ENCODE data around the gene WNT8A. TPM values are rescaled to one million over a fixed set of nuclear protein-coding genes. Genes with fewer than 3 reads are reported as not detected.
"Not testable (repeated sequence)": the region's sequence is repeated elsewhere in the genome, so short reads cannot be mapped to it uniquely, and the experiment has no call there.

WNT8A gene
- total RNA-seq, 3 donors from 2014 or later = not detected

DNA sequence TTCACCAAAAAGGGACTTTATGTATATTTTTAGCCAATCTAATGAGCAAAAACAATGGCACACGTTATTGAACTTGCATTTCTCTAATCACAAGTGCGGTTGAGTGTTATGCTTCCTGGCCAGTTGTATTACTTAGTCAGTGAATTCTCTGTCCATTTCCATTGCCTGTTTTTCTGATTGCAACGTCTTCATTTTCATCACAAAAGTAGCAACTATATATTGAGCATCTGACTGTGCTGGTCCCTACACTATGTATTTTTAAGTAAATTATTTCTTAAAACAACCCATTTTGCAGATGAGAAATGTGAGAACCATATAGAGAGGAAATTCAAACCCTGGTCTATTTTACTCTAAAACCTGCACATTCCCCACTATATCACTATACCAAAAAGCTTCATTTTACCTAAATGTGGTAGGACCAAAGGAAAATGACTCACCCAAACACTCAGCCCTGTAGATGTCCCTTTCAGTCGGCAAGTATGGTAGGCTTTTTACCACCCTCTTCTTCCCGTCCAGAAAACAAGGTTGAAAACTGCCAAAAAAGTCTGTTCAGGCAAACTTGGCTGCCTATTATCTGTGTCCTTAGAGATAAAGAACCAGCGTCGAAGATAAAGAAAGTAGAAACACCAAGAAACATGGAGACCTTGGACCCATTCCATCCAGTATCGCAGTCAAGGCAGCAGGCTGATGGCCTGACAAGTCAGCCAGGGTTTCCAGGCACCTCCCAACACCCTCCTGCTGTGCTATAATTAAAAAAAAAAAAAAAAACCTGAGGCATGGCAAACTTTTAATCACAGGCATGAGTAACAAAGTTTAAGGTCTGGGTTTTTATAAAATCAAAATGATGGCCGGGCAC is 32.2 kb upstream of the WNT8A start:
- H3K4me1 ChIP-seq (ENCODE audit: low read depth) = no peaks in the 10 kb centered on the region
- no peak for ATAC-seq
- no peaks in the 10 kb centered on the region for H3K36me3 ChIP-seq (ENCODE audit: low read depth)
- intact Hi-C loops (cut with DNase I, micrococcal nuclease) = no loop called here
- TF ChIP-seq, protein P1, sequence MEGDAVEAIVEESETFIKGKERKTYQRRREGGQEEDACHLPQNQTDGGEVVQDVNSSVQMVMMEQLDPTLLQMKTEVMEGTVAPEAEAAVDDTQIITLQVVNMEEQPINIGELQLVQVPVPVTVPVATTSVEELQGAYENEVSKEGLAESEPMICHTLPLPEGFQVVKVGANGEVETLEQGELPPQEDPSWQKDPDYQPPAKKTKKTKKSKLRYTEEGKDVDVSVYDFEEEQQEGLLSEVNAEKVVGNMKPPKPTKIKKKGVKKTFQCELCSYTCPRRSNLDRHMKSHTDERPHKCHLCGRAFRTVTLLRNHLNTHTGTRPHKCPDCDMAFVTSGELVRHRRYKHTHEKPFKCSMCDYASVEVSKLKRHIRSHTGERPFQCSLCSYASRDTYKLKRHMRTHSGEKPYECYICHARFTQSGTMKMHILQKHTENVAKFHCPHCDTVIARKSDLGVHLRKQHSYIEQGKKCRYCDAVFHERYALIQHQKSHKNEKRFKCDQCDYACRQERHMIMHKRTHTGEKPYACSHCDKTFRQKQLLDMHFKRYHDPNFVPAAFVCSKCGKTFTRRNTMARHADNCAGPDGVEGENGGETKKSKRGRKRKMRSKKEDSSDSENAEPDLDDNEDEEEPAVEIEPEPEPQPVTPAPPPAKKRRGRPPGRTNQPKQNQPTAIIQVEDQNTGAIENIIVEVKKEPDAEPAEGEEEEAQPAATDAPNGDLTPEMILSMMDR (IDR thresholded peaks at IDR 0.05) = no peak
- no peak overlapping the region for H3K4me3 ChIP-seq
- DNase-seq = no peak
- no peaks in the 10 kb centered on the region for H3K9me3 ChIP-seq

DNA sequence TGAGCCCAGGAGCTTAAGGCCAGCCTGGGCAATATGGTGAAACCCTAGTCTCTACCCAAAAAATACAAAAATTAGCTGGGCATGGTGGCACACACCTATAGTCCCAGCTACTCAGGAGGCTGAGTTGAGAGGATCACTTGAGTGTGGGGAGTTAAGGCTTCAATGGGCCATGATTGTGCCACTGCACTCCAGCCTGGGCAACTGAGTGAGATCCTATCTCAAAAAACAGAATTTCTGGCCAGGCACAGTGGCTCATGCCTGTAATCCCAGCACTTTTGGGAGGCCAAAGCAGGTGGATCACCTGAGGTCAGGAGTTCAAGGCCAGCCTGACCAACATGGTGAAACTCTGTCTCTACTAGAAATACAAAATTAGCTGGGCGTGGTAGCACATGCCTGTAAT is 31.1 kb upstream of the WNT8A start:
- H3K36me3 ChIP-seq (ENCODE audit: low read depth); ATAC-seq; DNase-seq; H3K4me1 ChIP-seq (ENCODE audit: low read depth); H3K4me3 ChIP-seq; intact Hi-C loops (cut with DNase I, micrococcal nuclease); H3K9me3 ChIP-seq: not testable (repeated sequence)

DNA sequence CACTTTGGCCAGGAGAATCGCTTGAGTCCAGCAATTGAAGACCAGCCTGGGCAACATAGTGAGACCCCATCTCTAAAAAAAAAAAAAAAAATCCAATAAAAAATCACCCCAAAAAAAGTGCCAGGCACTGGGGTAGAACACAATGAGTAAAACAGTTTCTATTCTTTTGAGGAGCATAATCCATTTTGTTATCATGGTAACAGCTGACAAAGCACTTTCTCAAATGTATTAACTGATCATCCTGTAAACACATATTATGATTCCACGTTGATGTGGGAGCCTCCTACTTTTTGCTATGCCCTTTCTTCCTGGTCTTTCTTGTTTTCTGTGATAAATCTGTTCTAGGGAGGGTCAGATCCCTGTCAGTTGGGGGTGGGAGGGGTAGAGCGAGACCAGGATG is 30.3 kb upstream of the WNT8A start:
- no peaks in the 10 kb centered on the region for H3K4me1 ChIP-seq (ENCODE audit: low read depth)
- intact Hi-C loops (cut with DNase I, micrococcal nuclease) = no loop called here
- H3K4me3 ChIP-seq = no peak overlapping the region
- H3K36me3 ChIP-seq (ENCODE audit: low read depth) = no peaks in the 10 kb centered on the region
- ATAC-seq (no peak), DNase-seq (no peak)
- TF ChIP-seq, protein P1 (IDR thresholded peaks at IDR 0.05) = no peak
- H3K9me3 ChIP-seq = no peaks in the 10 kb centered on the region

DNA sequence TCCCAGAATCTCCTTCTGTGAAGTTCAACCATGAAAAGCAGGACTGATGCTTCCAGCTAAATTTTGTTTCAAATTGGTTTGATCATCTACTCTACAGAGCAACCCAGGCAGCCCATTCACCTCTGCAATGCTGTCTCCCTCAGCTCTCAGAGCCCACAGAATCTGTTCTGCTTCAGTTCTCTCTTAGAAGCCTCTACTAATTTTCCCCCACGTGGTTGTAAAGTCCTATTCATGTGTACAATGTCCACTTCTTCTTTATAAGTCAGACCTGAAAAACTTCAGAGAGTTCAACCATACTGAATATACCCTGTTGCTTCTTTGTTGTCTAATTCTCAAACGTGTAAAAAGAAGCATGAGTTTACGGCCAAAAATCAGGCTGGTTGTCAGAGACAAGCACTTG is 29.6 kb upstream of the WNT8A start:
- Histone ChIP-seq H3K9me3 (no peaks in the 10 kb centered on the region), H3K36me3 (ENCODE audit: low read depth) (no peaks in the 10 kb centered on the region), H3K4me3 (no peak overlapping the region), H3K4me1 (ENCODE audit: low read depth) (no peaks in the 10 kb centered on the region)
- intact Hi-C loops (cut with DNase I, micrococcal nuclease) = no loop called here
- TF ChIP-seq, protein P1 (IDR thresholded peaks at IDR 0.05) = no peak
- ATAC-seq (no peak), DNase-seq (no peak)

DNA sequence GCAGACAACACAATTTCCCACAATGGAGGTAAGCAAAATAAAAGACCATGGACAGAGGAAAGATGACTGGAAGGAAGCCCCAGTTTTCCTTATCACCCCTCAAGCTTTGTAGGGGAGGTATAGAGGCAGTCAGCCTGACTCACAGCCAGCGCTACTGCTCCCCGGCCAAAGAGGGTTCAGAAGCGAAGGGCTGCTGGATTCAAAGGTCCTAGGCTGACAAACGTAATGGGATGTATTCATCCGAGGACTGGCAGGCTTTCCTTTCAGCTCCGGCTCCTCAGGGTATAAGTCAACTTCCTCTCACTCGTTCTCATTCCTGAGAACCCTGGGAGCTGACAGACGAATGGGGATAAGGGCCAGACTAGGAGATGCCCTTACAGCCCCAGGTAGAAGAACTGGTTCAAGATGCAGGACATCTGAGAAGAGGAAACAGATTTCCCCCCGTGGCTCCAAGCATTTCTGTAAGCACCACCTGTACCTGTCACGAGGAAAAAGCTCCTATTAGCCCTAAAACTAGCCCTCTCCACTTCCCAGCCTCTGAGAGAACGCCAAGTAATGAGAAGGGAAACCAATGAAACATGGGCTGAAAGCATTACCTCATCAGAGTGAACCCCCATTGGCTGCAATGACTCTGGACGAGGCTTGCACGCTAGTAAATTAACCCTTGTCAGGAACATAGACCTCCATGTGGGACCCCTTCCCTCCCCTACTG is 28.8 kb upstream of the WNT8A start:
- no peaks in the 10 kb centered on the region for H3K36me3 ChIP-seq (ENCODE audit: low read depth)
- DNase-seq = no peak
- ATAC-seq = no peak
- no peak overlapping the region for H3K4me3 ChIP-seq
- intact Hi-C loops (cut with DNase I, micrococcal nuclease) = no loop called here
- TF ChIP-seq, protein P1 (IDR thresholded peaks at IDR 0.05) = no peak
- H3K4me1 ChIP-seq (ENCODE audit: low read depth) = no peaks in the 10 kb centered on the region
- no peaks in the 10 kb centered on the region for H3K9me3 ChIP-seq

DNA sequence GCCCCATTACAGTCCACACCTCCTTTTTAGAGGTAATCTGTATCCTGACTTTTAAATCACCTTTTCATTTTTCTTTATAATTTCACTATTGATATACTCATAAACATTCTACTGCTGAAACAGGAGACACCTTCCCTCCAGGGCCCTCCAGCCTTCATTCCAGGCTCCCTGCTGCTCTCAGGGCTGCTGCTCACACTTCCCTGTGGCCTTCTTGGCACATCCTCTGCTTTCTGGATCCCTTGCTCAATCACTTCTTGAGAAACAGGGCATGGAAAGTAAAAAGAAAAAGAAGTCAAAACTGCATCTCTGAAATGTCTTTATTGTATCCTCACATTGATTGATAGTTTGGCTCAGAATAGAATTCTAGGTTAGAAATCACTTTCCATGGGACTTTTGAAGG is 19.3 kb upstream of the WNT8A start:
- no peak for ATAC-seq
- DNase-seq = no peak
- H3K36me3 ChIP-seq (ENCODE audit: low read depth) = no peaks in the 10 kb centered on the region
- intact Hi-C loops (cut with DNase I, micrococcal nuclease) = no loop called here
- H3K4me1 ChIP-seq (ENCODE audit: low read depth) = no peaks in the 10 kb centered on the region
- no peak overlapping the region for H3K4me3 ChIP-seq
- TF ChIP-seq, protein P1 (IDR thresholded peaks at IDR 0.05) = no peak
- no peaks in the 10 kb centered on the region for H3K9me3 ChIP-seq

All from mucosa of descending colon (tissue), 3 donors.